Measurements from ENCODE around the gene PTRHD1. TPM values are rescaled to one million over a fixed set of nuclear protein-coding genes. Genes with fewer than 3 reads are reported as not detected.

The PTRHD1 gene
- total RNA-seq, 4 donors from 2014 or later, result 17.4 to 30.3 (median 21.6) TPM

GRCh38 chr2:24832931-24833701 is 39.9 kb upstream of the PTRHD1 start:
- ATAC-seq (ENCODE audit: low FRiP score) (no peak), DNase-seq (ENCODE audit: low spot score) (no peak)

GRCh38 chr2:24832521-24832920 is 39.3 kb upstream of the PTRHD1 start:
- ATAC-seq (ENCODE audit: low FRiP score) (no peak), DNase-seq (ENCODE audit: low spot score) (no peak)
- TF ChIP-seq CTCF (IDR thresholded peaks at IDR 0.05), result no peak

More at GRCh38 chr2:24832931-24833701, 39.9 kb upstream of the PTRHD1 start:
- TF ChIP-seq CTCF (IDR thresholded peaks at IDR 0.05), result no peak

GRCh38 chr2:24832073-24832461 is 38.9 kb upstream of the PTRHD1 start:
- no peak for ATAC-seq (ENCODE audit: low FRiP score)
- TF ChIP-seq CTCF (IDR thresholded peaks at IDR 0.05), result no peak
- DNase-seq (ENCODE audit: low spot score), result no peak

- TF ChIP-seq CTCF (IDR thresholded peaks at IDR 0.05), result no peak
- no peak for DNase-seq (ENCODE audit: low spot score)
- ATAC-seq (ENCODE audit: low FRiP score), result no peak
These were observed 38.3 kb upstream of the PTRHD1 start for GRCh38 chr2:24831221-24832072.

- TF ChIP-seq CTCF (IDR thresholded peaks at IDR 0.05), result no peak
- no peak for ATAC-seq (ENCODE audit: low FRiP score)
- no peak for DNase-seq (ENCODE audit: low spot score)
These were observed 37.6 kb upstream of the PTRHD1 start for GRCh38 chr2:24830786-24831185.

- TF ChIP-seq CTCF (IDR thresholded peaks at IDR 0.05), result no peak
- DNase-seq (ENCODE audit: low spot score) (no peak), ATAC-seq (ENCODE audit: low FRiP score) (no peak)
These were observed 37.2 kb upstream of the PTRHD1 start for GRCh38 chr2:24830351-24830750.

Measured in omental fat pad (tissue), 4 donors.